H1 (cell line): ENCODE results near the gene PITPNM1. TPM values are rescaled to one million over a fixed set of nuclear protein-coding genes. Genes with fewer than 3 reads are reported as not detected.

Experiments
- CTCF ChIA-PET: fragments of 300-600 bp; sonication (Branson Sonifier 250); formaldehyde crosslinking; loops from one replicate; lab custom pipeline; 2021; ENCODE audit not compliant: partially characterized antibody; lab: Charles Lee
- POLR2A ChIA-PET: fragments of 300-600 bp; sonication (Branson Sonifier 250); formaldehyde crosslinking; loops from one replicate; lab custom pipeline; 2021; ENCODE audit warnings: inconsistent platforms; ENCODE audit not compliant: partially characterized antibody; lab: Charles Lee
- DNase-seq, 2 experiments: peaks; one replicate each; pipeline versions ENCODE4 v3.0.0 to v3.0.0-alpha.2; 2010 to 2022; ENCODE audit warnings: low spot score in 2 of 2, low read depth in 1 of 2, mixed read lengths in 1 of 2
- FAIRE-seq: peaks from 2 replicates; lab custom pipeline; 2011; peaks lifted over from hg19 to GRCh38; lab: Jason Lieb, UNC
- H2AFZ ChIP-seq: 2 replicates; pipeline ENCODE4 v1.8.1; 2012; ENCODE audit warnings: low read length, inconsistent platforms
- H2AK5ac ChIP-seq: 2 replicates; pipeline ENCODE4 v1.6.1; 2013; ENCODE audit warnings: low read depth, low read length
- H2BK120ac ChIP-seq: replicated peaks from 2 replicates; pipeline ENCODE3; 2013; ENCODE audit warnings: low read depth, low read length, inconsistent platforms
- H2BK12ac ChIP-seq: 2 replicates; pipeline ENCODE4 v1.6.1; 2013; ENCODE audit warnings: low read depth, low read length
- H2BK15ac ChIP-seq: 2 replicates; pipeline ENCODE4 v1.6.1; 2013; ENCODE audit warnings: low read length
- H2BK20ac ChIP-seq: 2 replicates; pipeline ENCODE4 v1.6.1; 2013; ENCODE audit warnings: low read length
- H2BK5ac ChIP-seq: 2 replicates; pipeline ENCODE4 v1.6.1; 2013; ENCODE audit warnings: low read depth, low read length
- H3K14ac ChIP-seq: 2 replicates; pipeline ENCODE4 v1.6.1; 2013; ENCODE audit warnings: inconsistent platforms; ENCODE audit not compliant: insufficient read length
- H3K18ac ChIP-seq: 2 replicates; pipeline ENCODE4 v1.6.1; 2013; ENCODE audit warnings: low read length; ENCODE audit errors: extremely low read depth
- H3K23ac ChIP-seq: 2 replicates; pipeline ENCODE4 v1.6.1; 2013; ENCODE audit warnings: inconsistent platforms; ENCODE audit not compliant: insufficient read length
- H3K23me2 ChIP-seq: 2 replicates; pipeline ENCODE4 v1.6.1; 2013; ENCODE audit warnings: low read depth, low read length
- H3K27ac ChIP-seq: 2 replicates; pipeline ENCODE4 v1.6.1; 2011; ENCODE audit warnings: low read depth, low read length, inconsistent platforms
- H3K27me3 ChIP-seq, 4 experiments: replicated peaks in 1 of 4; 1 replicate in 1 of 4; 2 replicates in 3 of 4; pipeline versions ENCODE4 v1.6.1 to v1.8.1; 2011 to 2013; ENCODE audit warnings: low read length in 3 of 4, mild to moderate bottlenecking in 3 of 4, inconsistent platforms in 2 of 4, mixed read lengths in 2 of 4, moderate library complexity in 1 of 4; ENCODE audit not compliant: control insufficient read depth in 3 of 4, insufficient read depth in 3 of 4; ENCODE audit errors: extremely low read depth in 1 of 4
- H3K36me3 ChIP-seq, 4 experiments: 2 replicates each; pipeline versions ENCODE4 v1.6.1 to v1.8.1; 2011 to 2013; ENCODE audit warnings: mild to moderate bottlenecking in 4 of 4, low read length in 3 of 4, moderate library complexity in 2 of 4, control low read depth in 1 of 4, inconsistent platforms in 1 of 4; ENCODE audit not compliant: insufficient read depth in 4 of 4, control insufficient read depth in 2 of 4
- H3K4ac ChIP-seq: replicated peaks from 2 replicates; pipeline ENCODE3; 2013; ENCODE audit warnings: low read length, low read depth, mixed read lengths, inconsistent platforms; ENCODE audit not compliant: insufficient read length
- H3K4me1 ChIP-seq, 4 experiments: replicated peaks in 1 of 4; 1 replicate in 1 of 4; 2 replicates in 3 of 4; pipeline versions ENCODE4 v1.6.1 to v1.8.1; 2011 to 2013; ENCODE audit warnings: low read length in 3 of 4, inconsistent platforms in 2 of 4, mixed read lengths in 1 of 4; ENCODE audit not compliant: insufficient read depth in 4 of 4, control insufficient read depth in 3 of 4
- H3K4me2 ChIP-seq, 2 experiments: 2 replicates each; pipeline versions ENCODE4 v1.6.1 to v1.8.1; 2011 to 2013; ENCODE audit warnings: low read depth in 2 of 2, low read length in 2 of 2, control low read depth in 1 of 2, inconsistent platforms in 1 of 2, mild to moderate bottlenecking in 1 of 2; ENCODE audit not compliant: insufficient read depth in 1 of 2
- H3K4me3 ChIP-seq, 4 experiments: fragments of 200-600, 300-600 bp in 1 of 4; sonication (generic), shearing (Covaris generic), sonication (Bioruptor Twin) in 1 of 4; 2 replicates each; pipeline versions ENCODE4 v1.5.1 to v1.8.1; 2011 to 2016; ENCODE audit warnings: low read length in 4 of 4, low read depth in 3 of 4, control low read depth in 2 of 4, inconsistent platforms in 2 of 4, mild to moderate bottlenecking in 2 of 4, mixed read lengths in 1 of 4, moderate library complexity in 1 of 4; ENCODE audit not compliant: insufficient read depth in 2 of 4; ENCODE audit errors: extremely low read depth in 1 of 4
- H3K56ac ChIP-seq: replicated peaks from 2 replicates; pipeline ENCODE3; 2013; ENCODE audit warnings: low read depth, mild to moderate bottlenecking, mixed read lengths, low read length, inconsistent platforms; ENCODE audit not compliant: insufficient read length
- H3K79me1 ChIP-seq: 2 replicates; pipeline ENCODE4 v1.6.1; 2013; ENCODE audit warnings: low read depth, low read length, control low read depth
- H3K79me2 ChIP-seq, 2 experiments: 2 replicates each; pipeline versions ENCODE4 v1.6.1 to v1.8.1; 2012 to 2013; ENCODE audit warnings: low read length in 2 of 2, mild to moderate bottlenecking in 2 of 2, inconsistent platforms in 1 of 2; ENCODE audit not compliant: insufficient read depth in 2 of 2, control insufficient read depth in 1 of 2
- H3K9ac ChIP-seq, 4 experiments: replicated peaks in 1 of 4; 1 replicate in 1 of 4; 2 replicates in 3 of 4; pipeline versions ENCODE4 v1.6.1 to v1.8.1; 2011 to 2013; ENCODE audit warnings: low read depth in 3 of 4, low read length in 3 of 4, control low read depth in 2 of 4, mild to moderate bottlenecking in 2 of 4, moderate library complexity in 2 of 4, inconsistent platforms in 1 of 4; ENCODE audit errors: extremely low read depth in 1 of 4
- H3K9me3 ChIP-seq, 2 experiments: 2 replicates each; pipeline versions ENCODE4 v1.6.1 to v1.8.1; 2012 to 2013; ENCODE audit warnings: mild to moderate bottlenecking in 2 of 2, moderate library complexity in 2 of 2, control low read depth in 1 of 2, inconsistent platforms in 1 of 2, low read depth in 1 of 2, low read length in 1 of 2, mixed read lengths in 1 of 2; ENCODE audit not compliant: insufficient read depth in 2 of 2
- H4K20me1 ChIP-seq, 2 experiments: replicated peaks in 1 of 2; 2 replicates each; pipeline versions ENCODE3 to v1.8.1; 2011 to 2013; ENCODE audit warnings: inconsistent platforms in 2 of 2, low read length in 2 of 2, mild to moderate bottlenecking in 1 of 2; ENCODE audit not compliant: insufficient read depth in 2 of 2, control insufficient read depth in 1 of 2
- H4K5ac ChIP-seq: 2 replicates; pipeline ENCODE4 v1.6.1; 2013; ENCODE audit warnings: low read length, low read depth, mixed read lengths, inconsistent platforms; ENCODE audit not compliant: insufficient read length
- H4K8ac ChIP-seq: 2 replicates; pipeline ENCODE4 v1.8.0; 2013; ENCODE audit warnings: mild to moderate bottlenecking, moderate library complexity, low read length, inconsistent platforms; ENCODE audit not compliant: insufficient read depth; ENCODE audit errors: extremely low read depth
- H4K91ac ChIP-seq: replicated peaks from 2 replicates; pipeline ENCODE3; 2013; ENCODE audit warnings: low read length, mixed read lengths, inconsistent platforms; ENCODE audit not compliant: insufficient read length
- CBX5 ChIP-seq: fragments of 300-800, 300-1000 bp; sonication (generic); IDR thresholded peaks from 2 replicates; pipeline ENCODE4 v1.7.1; 2016; ENCODE audit warnings: antibody characterized with exemption, low read length, low read depth
- EZH2 ChIP-seq: fragments of 200-600 bp; sonication (generic); IDR thresholded peaks from 2 replicates; pipeline ENCODE4 v1.7.1; 2012; ENCODE audit warnings: low read depth, mild to moderate bottlenecking, moderate library complexity, low read length, inconsistent platforms; ENCODE audit not compliant: severe bottlenecking
- HDAC6 ChIP-seq: IDR thresholded peaks from one replicate; pipeline ENCODE4 v1.7.1; 2012; ENCODE audit warnings: low read depth, mild to moderate bottlenecking, inconsistent platforms, low read length, moderate library complexity
- NANOG ChIP-seq: IDR thresholded peaks from 2 replicates; pipeline ENCODE4 v1.6.1; 2011; ENCODE audit warnings: low read length, low read depth, mild to moderate bottlenecking, inconsistent platforms; ENCODE audit not compliant: insufficient read depth, poor library complexity, severe bottlenecking
- TAF7 ChIP-seq: optimal IDR thresholded peaks from 2 replicates; pipeline ENCODE3; 2011; ENCODE audit warnings: low read depth, mild to moderate bottlenecking, inconsistent platforms, low read length, moderate library complexity, borderline replicate concordance
- WGBS, 2 experiments: shearing (Covaris generic) in 1 of 2; methylation state at CpG; one replicate each; pipeline versions ENCODE4 v1.1.6 to v1.1.7; 2013 to 2015; ENCODE audit warnings: low lambda C conversion rate in 2 of 2, mixed read lengths in 2 of 2, inconsistent platforms in 1 of 2, low coverage in 1 of 2, missing lambda C conversion rate in 1 of 2; ENCODE audit not compliant: insufficient replicate concordance in 2 of 2, insufficient coverage in 1 of 2, insufficient read length in 1 of 2; ENCODE audit errors: extremely low coverage in 1 of 2, missing lambda C conversion rate in 1 of 2; 5-methylcytosine and 5-hydroxymethylcytosine counted together
- polyA plus RNA-seq, 7 experiments: library from polyadenylated mRNA; depleted of rRNA in 3 of 7; stranded (reverse) in 5 of 7; unstranded in 2 of 7; fragments of >200 nt in 5 of 7; fragments of 200-250 nt in 2 of 7; gene quantifications; 1 replicate in 5 of 7; 2 replicates in 1 of 7; 4 replicates in 1 of 7; pipeline versions ENCODE4 v1.2.1 to v1.2.3, GENCODE V29; 2011 to 2013; ENCODE audit warnings: missing spikeins in 2 of 7, mixed read lengths in 2 of 7
- total RNA-seq: library from RNA; stranded (reverse); fragmentation: NEBNext Ultra II Directional; extraction: Animal tissue kit (Norgen Biotek cat#: 25700); gene quantifications from 2 replicates; pipeline ENCODE4 v1.2.1, GENCODE V29; 2021
- TF ChIP-seq, protein P1 (sequence below): IDR thresholded peaks from 2 replicates; pipeline ENCODE4 v1.6.1; 2012; ENCODE audit warnings: inconsistent platforms

The PITPNM1 gene
- total and polyA plus RNA-seq, 2 of the 8 experiments (the other 6 are each of a cell fraction or from before 2014, with no cell fraction given): 27.2 to 52.7 TPM

DNA sequence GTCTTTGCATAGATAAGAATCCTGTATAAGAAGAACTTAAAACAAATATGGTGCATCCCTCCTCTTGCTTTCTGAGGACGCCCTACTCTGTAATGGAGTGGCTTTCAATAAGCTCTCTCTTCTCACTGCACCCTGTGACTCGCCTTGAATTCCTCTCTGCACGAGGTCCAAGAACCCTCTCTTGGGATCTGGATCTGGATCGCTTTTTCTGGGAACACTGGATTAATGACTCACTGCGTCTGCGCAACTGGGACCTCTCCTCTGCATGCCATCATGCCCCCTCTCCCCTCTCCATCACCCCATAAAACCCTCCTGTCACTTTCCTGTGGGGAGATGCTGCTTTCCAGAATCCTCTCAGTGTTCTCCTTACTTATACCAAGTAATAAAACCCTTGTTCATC is 33.1 kb upstream of the PITPNM1 start:
- TF ChIP-seq HDAC6 (no peak), NANOG (no peak), CBX5 (no peak), EZH2 (no peak), TAF7 (no peak)
- TF ChIP-seq, protein P1, sequence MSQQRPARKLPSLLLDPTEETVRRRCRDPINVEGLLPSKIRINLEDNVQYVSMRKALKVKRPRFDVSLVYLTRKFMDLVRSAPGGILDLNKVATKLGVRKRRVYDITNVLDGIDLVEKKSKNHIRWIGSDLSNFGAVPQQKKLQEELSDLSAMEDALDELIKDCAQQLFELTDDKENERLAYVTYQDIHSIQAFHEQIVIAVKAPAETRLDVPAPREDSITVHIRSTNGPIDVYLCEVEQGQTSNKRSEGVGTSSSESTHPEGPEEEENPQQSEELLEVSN: no peak
- Histone ChIP-seq H3K4ac (no peak overlapping the region), H2BK20ac (no peak overlapping the region), H3K79me1 (no peaks in the 10 kb centered on the region), H2BK5ac (no peak overlapping the region), H2BK12ac (no peak overlapping the region), H3K23ac (no peak overlapping the region), H3K4me2 (no peak overlapping the region), H4K8ac (no peak overlapping the region), H2AFZ (no peak overlapping the region), H4K20me1 (no peaks in the 10 kb centered on the region), H3K56ac (no peak overlapping the region), H3K23me2 (no peaks in the 10 kb centered on the region), H3K4me1 (peaks cover 0 to 3% (median 0%) of the 10 kb centered on the region in 4 experiments; a peak in 2 of 7 replicates), H3K18ac (no peak overlapping the region), H3K9ac (no peak overlapping the region), H3K27ac (no peak overlapping the region), H3K9me3 (peaks cover 24 to 30% of the 10 kb centered on the region in 2 experiments), H3K27me3 (no peaks in the 10 kb centered on the region; a peak in 1 of 7 replicates), H4K91ac (no peak overlapping the region), H2BK120ac (no peak overlapping the region), H2AK5ac (no peak overlapping the region), H2BK15ac (no peak overlapping the region), H3K14ac (no peak overlapping the region), H4K5ac (no peak overlapping the region), H3K4me3 (no peak overlapping the region), H3K79me2 (no peaks in the 10 kb centered on the region), H3K36me3 (no peaks in the 10 kb centered on the region)
- ChIA-PET CTCF (no interaction called here), POLR2A (no interaction called here)
- FAIRE-seq: no peak
- 81% methylated on average over 6 of the region's 6 CpGs; no CpG with 5 or more reads in 1 of the 2 experiments for WGBS, 2 experiments
- no peak for DNase-seq
